ENCODE measurements around the gene UBR2. TPM values are rescaled to one million over a fixed set of nuclear protein-coding genes. Genes with fewer than 3 reads are reported as not detected.
"Not testable (repeated sequence)": the region's sequence is repeated elsewhere in the genome, so short reads cannot be mapped to it uniquely, and the experiment has no call there.

Gene UBR2
- total RNA-seq, 1 donor from 2014 or later: 32.5 TPM

DNA sequence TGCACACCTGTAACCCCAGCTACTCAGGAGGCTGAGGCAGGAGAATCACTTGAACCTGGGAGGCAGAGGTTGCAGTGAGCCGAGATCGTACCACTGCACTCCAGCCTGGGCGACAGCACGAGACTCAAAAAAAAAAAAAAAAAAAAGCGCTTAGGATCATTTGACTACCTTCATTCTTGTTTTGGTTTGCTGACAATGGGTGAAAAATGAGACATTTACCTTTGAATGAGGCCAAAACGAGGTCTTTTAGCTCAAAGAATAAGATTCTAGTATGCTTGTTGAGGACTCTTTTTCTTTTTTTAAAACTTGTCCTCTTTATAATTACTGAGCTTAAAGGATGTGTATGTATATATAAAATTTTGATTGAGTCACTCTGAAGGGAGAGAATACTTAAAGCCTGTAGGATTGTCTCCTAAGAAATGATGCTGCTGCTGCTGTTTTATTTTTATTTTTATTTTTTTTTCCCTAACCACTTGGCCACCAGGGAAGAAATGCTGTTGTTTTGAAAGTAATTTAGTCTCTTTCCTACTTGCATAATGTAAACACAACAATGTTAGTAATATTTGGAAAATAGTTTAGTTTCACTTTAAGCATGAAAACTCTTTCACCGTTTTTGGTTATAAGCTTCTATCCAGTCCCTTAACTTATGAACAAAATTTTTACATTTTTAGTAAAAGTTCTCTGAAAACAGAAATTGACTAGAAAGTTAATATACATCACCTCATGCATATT is 7.9 kb downstream of the UBR2 start:
- Histone ChIP-seq H3K36me3 (peaks cover 18% of the 10 kb centered on the region), H3K27ac (replicated peaks) (no peak overlapping the region), H3K4me3 (no peak overlapping the region), H3K27me3 (ENCODE audit: low read depth) (no peaks in the 10 kb centered on the region), H3K9me3 (replicated peaks) (no peaks in the 10 kb centered on the region), H3K4me1 (peaks cover 73% of the 10 kb centered on the region)
- intact Hi-C loops (cut with micrococcal nuclease): no loop called here
- TF ChIP-seq, protein P1, sequence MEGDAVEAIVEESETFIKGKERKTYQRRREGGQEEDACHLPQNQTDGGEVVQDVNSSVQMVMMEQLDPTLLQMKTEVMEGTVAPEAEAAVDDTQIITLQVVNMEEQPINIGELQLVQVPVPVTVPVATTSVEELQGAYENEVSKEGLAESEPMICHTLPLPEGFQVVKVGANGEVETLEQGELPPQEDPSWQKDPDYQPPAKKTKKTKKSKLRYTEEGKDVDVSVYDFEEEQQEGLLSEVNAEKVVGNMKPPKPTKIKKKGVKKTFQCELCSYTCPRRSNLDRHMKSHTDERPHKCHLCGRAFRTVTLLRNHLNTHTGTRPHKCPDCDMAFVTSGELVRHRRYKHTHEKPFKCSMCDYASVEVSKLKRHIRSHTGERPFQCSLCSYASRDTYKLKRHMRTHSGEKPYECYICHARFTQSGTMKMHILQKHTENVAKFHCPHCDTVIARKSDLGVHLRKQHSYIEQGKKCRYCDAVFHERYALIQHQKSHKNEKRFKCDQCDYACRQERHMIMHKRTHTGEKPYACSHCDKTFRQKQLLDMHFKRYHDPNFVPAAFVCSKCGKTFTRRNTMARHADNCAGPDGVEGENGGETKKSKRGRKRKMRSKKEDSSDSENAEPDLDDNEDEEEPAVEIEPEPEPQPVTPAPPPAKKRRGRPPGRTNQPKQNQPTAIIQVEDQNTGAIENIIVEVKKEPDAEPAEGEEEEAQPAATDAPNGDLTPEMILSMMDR (IDR thresholded peaks at IDR 0.05; ENCODE audit: borderline replicate concordance): no peak
- no peak for DNase-seq

DNA sequence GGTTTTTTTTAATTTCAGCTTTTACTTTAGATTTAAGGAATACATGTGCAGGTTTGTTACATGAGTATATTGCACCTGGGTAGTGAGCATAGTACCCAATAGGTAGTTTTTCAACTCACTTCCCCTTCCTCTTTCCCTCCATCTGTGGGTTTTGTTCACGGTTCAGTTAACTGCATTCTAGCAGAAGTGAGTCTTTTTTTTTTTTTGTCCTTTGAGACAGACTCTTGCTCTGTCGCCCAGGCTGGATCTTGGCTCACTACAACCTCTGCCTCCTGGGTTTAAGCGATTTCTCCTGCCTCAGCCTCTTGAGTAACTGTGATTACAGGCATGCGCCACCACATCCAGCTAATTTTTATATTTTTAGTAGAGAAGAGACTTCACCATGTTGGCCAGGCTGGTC is 8.7 kb downstream of the UBR2 start:
- peaks cover 18% of the 10 kb centered on the region for H3K36me3 ChIP-seq
- H3K4me1 ChIP-seq: peaks cover 73% of the 10 kb centered on the region
- H3K4me3 ChIP-seq: no peak overlapping the region
- no peaks in the 10 kb centered on the region for H3K9me3 ChIP-seq (replicated peaks)
- TF ChIP-seq, protein P1 (IDR thresholded peaks at IDR 0.05; ENCODE audit: borderline replicate concordance): no peak
- no peak overlapping the region for H3K27ac ChIP-seq (replicated peaks)
- intact Hi-C loops (cut with micrococcal nuclease): no loop called here
- no peak for DNase-seq
- H3K27me3 ChIP-seq (ENCODE audit: low read depth): no peaks in the 10 kb centered on the region

DNA sequence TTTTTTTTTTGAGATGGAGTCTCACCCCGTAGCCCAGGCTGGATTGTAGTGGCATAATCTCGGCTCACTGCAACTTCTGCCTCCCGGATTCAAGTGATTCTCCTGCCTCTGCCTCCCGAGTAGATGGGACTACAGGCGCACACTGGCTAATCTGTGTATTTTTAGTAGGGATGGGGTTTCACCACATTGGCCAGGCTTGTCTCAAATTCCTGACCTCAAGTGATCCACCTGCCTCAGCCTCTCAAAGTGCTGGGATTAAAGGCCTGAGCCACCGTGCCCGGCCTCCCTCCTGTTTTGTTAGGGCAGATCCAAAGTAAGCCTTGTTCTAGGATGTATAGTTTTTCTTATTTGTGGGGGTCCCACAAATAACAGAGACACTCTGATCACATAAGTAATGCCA is 12.7 kb downstream of the UBR2 start:
- Histone ChIP-seq H3K4me1 (peaks cover 78% of the 10 kb centered on the region), H3K36me3 (peaks cover 27% of the 10 kb centered on the region)
- intact Hi-C loops (cut with micrococcal nuclease); H3K27me3 ChIP-seq (ENCODE audit: low read depth); H3K4me3 ChIP-seq; DNase-seq; H3K9me3 ChIP-seq (replicated peaks); H3K27ac ChIP-seq (replicated peaks): not testable (repeated sequence)

DNA sequence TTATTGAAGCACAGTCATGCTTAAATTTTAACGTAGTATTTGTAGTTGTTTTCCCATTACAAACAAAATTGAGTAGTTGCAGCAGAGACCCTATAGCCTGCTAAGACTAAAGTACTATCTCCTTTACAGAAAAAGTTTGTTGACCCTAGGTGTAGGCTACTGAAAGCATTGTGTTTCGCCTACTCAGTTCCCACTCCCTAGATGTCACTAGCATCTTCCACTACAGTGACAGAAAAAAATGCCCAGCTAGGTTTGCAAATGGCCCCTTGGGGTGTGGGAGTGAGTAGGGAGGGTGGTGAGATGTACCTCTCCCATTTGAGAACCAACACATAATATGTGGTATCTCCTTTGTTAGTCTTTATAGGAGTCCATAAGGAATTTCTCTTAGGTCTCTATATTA is 34.5 kb downstream of the UBR2 start:
- Histone ChIP-seq H3K9me3 (replicated peaks) (no peaks in the 10 kb centered on the region), H3K27me3 (ENCODE audit: low read depth) (no peaks in the 10 kb centered on the region), H3K36me3 (peaks cover 34% of the 10 kb centered on the region), H3K4me3 (no peak overlapping the region), H3K4me1 (no peaks in the 10 kb centered on the region), H3K27ac (replicated peaks) (no peak overlapping the region)
- intact Hi-C loops (cut with micrococcal nuclease): no loop called here
- DNase-seq: no peak
- TF ChIP-seq, protein P1 (IDR thresholded peaks at IDR 0.05; ENCODE audit: borderline replicate concordance): no peak

DNA sequence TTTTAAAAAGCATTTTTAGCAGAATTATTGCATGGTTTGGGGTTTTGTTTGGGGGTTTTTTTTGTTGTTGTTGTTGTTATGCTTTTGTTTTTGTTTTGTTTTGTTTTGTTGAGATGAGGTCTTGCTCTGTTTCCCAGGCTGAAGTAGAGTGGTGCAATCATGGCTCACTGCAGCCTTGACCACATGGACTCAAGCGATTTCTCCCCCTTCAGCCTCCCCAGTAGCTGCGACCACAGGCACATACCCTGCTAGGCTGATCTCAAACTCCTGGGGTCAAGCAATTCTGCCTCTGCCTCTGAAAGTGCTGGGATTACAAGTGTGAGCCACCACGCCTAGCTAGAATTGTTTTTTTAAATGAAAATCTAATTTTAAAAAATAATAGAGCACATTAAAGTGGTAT is 35.7 kb downstream of the UBR2 start:
- Histone ChIP-seq H3K9me3 (replicated peaks) (no peaks in the 10 kb centered on the region), H3K36me3 (peaks cover 40% of the 10 kb centered on the region), H3K4me3 (no peak overlapping the region), H3K4me1 (no peaks in the 10 kb centered on the region), H3K27ac (replicated peaks) (no peak overlapping the region), H3K27me3 (ENCODE audit: low read depth) (no peaks in the 10 kb centered on the region)
- intact Hi-C loops (cut with micrococcal nuclease): no loop called here
- DNase-seq: no peak
- TF ChIP-seq, protein P1 (IDR thresholded peaks at IDR 0.05; ENCODE audit: borderline replicate concordance): no peak

DNA sequence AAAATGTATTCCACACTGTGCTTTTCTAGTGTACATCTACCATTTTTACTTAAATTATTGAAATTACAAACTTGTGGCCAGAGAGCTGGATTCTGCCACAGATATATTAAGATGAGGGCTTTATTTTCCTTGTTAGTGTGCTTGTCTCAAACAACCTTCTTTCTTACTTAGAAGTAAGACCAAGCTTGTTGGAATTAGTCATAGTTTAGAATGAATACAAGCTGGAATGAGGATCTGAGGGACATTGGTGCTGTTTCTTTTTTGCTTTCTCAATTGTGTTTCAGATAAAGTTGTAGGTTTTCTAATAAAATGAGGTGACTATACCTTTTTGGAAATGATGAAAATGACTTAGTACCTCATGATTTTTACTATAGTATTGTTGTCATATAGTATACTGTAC is 40.3 kb downstream of the UBR2 start:
- Histone ChIP-seq H3K4me3 (no peak overlapping the region), H3K36me3 (peaks cover 57% of the 10 kb centered on the region), H3K27me3 (ENCODE audit: low read depth) (no peaks in the 10 kb centered on the region), H3K4me1 (no peaks in the 10 kb centered on the region), H3K9me3 (replicated peaks) (no peaks in the 10 kb centered on the region), H3K27ac (replicated peaks) (no peak overlapping the region)
- intact Hi-C loops (cut with micrococcal nuclease): no loop called here
- TF ChIP-seq, protein P1 (IDR thresholded peaks at IDR 0.05; ENCODE audit: borderline replicate concordance): no peak
- no peak for DNase-seq

DNA sequence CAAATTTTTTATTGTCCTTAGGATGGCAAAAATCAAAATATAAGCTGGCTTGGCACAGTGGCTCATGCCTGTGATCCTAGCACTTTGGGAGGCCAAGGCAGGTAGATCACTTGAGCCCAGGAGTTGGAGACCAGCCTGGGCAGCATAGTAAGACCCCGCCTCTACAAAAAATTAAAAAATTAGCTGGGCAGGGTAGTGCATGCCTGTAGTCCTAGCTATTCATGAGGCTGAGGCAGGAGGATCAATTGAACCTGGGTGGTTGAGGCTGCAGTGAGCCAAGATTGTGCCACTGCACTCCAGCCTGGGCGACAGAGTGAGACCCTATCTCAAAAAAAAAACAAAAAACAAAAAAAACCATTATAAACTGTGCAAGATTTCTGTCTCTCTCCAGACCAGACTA is 40.9 kb downstream of the UBR2 start:
- H3K27ac ChIP-seq (replicated peaks); H3K4me3 ChIP-seq; intact Hi-C loops (cut with micrococcal nuclease); H3K4me1 ChIP-seq; DNase-seq; H3K9me3 ChIP-seq (replicated peaks); H3K27me3 ChIP-seq (ENCODE audit: low read depth): not testable (repeated sequence)
- H3K36me3 ChIP-seq: peaks cover 61% of the 10 kb centered on the region
